ENCODE measurements around the gene ORM2.

DNA sequence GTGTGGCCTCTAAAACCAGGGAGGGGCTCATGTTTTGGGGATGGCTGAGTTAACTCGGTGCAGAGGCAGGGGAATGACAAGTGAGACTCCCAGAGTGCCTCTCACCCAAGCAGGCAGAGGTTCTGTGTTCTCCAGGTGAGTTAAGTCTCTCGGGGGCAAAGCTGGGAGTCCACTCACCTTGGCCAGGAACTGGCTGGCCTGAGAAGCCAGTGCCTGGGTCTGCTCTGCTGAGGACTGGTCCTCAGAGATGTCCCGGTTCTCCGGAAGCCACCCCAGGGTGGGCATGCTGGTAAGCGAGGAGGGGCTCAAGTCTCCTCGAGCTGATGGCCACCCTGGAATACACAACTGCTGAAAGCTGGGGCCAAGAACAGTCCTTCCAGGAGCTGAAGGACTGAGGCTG, 37.7 kb downstream of the ORM2 start:
- TF ChIP-seq, protein P1, sequence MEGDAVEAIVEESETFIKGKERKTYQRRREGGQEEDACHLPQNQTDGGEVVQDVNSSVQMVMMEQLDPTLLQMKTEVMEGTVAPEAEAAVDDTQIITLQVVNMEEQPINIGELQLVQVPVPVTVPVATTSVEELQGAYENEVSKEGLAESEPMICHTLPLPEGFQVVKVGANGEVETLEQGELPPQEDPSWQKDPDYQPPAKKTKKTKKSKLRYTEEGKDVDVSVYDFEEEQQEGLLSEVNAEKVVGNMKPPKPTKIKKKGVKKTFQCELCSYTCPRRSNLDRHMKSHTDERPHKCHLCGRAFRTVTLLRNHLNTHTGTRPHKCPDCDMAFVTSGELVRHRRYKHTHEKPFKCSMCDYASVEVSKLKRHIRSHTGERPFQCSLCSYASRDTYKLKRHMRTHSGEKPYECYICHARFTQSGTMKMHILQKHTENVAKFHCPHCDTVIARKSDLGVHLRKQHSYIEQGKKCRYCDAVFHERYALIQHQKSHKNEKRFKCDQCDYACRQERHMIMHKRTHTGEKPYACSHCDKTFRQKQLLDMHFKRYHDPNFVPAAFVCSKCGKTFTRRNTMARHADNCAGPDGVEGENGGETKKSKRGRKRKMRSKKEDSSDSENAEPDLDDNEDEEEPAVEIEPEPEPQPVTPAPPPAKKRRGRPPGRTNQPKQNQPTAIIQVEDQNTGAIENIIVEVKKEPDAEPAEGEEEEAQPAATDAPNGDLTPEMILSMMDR (IDR thresholded peaks at IDR 0.05) = no peak
- no peak for TF ChIP-seq POLR2A (IDR thresholded peaks at IDR 0.05)
- no peak for TF ChIP-seq POLR2AphosphoS5 (IDR thresholded peaks at IDR 0.05)
- no peak for TF ChIP-seq EP300 (IDR thresholded peaks at IDR 0.05)

All from sigmoid colon (tissue), 4 donors.